Mesothelial cell of epicardium (in vitro differentiated cells): ENCODE data around the gene BRINP1. TPM values are rescaled to one million over a fixed set of nuclear protein-coding genes. Genes with fewer than 3 reads are reported as not detected.

Experiments
- DNase-seq, 2 experiments: peaks; one replicate each; pipeline ENCODE4 v3.0.0; 2021; ENCODE audit warnings: low spot score in 2 of 2; ENCODE audit not compliant: unreplicated experiment in 2 of 2
- H3K27ac Mint-ChIP-seq: 2 replicates; pipeline ENCODE4 v1.8.0; 2021; ENCODE audit warnings: mixed read lengths
- H3K27me3 Mint-ChIP-seq: 2 replicates; pipeline ENCODE4 v1.8.0; 2021; ENCODE audit warnings: low read depth, mixed read lengths
- H3K36me3 Mint-ChIP-seq: 2 replicates; pipeline ENCODE4 v1.8.0; 2021; ENCODE audit warnings: mixed read lengths
- H3K4me1 Mint-ChIP-seq: 2 replicates; pipeline ENCODE4 v1.8.0; 2021; ENCODE audit warnings: mixed read lengths
- H3K4me3 Mint-ChIP-seq: 2 replicates; pipeline ENCODE4 v1.8.0; 2021; ENCODE audit warnings: mild to moderate bottlenecking, moderate library complexity, mixed read lengths
- H3K9me3 Mint-ChIP-seq: 2 replicates; pipeline ENCODE4 v1.8.0; 2021; ENCODE audit warnings: mixed read lengths
- total RNA-seq: library from RNA; stranded (reverse); gene quantifications from 3 replicates; pipeline ENCODE4 v1.2.1, GENCODE V29; 2021
- TF ChIP-seq, protein P1 (sequence below): fragments of 200-600 bp; sonication (generic); IDR thresholded peaks from one replicate; pipeline ENCODE4 v1.5.0; 2021; ENCODE audit warnings: antibody characterized with exemption; ENCODE audit not compliant: unreplicated experiment

BRINP1 gene
- total RNA-seq, 1 donor from 2014 or later: 13.2 TPM

DNA sequence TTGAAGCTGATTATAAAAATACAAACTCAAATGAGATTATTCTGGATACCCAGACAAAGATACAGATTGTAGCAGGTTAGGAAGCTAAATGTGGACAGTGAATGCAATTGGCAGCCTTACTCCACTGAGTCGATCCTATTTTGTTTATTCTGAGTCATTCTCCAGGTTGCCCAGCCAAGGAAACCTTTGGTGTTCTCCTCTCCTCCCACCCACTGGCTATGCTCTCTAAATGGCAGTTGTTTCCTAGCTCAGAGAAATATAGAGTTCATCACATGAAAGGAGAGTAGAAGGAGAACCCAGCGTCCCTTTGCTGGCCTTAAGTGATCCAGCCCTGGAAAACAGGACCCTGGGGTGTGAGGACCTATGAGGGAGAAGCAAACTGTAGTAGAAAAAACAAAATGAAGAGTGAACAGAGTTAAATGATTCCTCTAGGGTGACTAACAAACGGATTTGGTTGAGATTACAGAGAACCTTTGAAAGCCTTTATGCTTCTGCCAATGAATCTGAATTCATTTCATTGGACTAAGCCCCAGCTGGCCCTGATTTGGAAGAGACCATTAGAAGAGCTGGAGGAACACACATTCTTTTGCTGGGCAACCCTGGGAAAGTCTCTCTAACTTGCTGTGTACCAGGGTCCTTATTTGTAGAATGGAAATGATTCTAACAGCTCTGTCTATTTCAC lies 95.1 kb downstream of the BRINP1 start:
- no peak for DNase-seq
- Mint-ChIP-seq H3K27ac (no peak overlapping the region), H3K9me3 (no peaks in the 10 kb centered on the region), H3K4me3 (no peak overlapping the region), H3K27me3 (peaks cover 26% of the 10 kb centered on the region), H3K36me3 (no peaks in the 10 kb centered on the region), H3K4me1 (peaks cover 7% of the 10 kb centered on the region)
- TF ChIP-seq, protein P1, sequence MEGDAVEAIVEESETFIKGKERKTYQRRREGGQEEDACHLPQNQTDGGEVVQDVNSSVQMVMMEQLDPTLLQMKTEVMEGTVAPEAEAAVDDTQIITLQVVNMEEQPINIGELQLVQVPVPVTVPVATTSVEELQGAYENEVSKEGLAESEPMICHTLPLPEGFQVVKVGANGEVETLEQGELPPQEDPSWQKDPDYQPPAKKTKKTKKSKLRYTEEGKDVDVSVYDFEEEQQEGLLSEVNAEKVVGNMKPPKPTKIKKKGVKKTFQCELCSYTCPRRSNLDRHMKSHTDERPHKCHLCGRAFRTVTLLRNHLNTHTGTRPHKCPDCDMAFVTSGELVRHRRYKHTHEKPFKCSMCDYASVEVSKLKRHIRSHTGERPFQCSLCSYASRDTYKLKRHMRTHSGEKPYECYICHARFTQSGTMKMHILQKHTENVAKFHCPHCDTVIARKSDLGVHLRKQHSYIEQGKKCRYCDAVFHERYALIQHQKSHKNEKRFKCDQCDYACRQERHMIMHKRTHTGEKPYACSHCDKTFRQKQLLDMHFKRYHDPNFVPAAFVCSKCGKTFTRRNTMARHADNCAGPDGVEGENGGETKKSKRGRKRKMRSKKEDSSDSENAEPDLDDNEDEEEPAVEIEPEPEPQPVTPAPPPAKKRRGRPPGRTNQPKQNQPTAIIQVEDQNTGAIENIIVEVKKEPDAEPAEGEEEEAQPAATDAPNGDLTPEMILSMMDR: no peak

- no peaks in the 10 kb centered on the region for H3K36me3 Mint-ChIP-seq
- H3K27ac Mint-ChIP-seq: no peak overlapping the region
- no peak for DNase-seq
- TF ChIP-seq, protein P1: no peak
- no peak overlapping the region for H3K4me3 Mint-ChIP-seq
- peaks cover 26% of the 10 kb centered on the region for H3K27me3 Mint-ChIP-seq
- H3K4me1 Mint-ChIP-seq: peaks cover 8% of the 10 kb centered on the region
- no peaks in the 10 kb centered on the region for H3K9me3 Mint-ChIP-seq
These were observed 95.8 kb downstream of the BRINP1 start for GRCh38 chr9:119273325-119273904.

DNA sequence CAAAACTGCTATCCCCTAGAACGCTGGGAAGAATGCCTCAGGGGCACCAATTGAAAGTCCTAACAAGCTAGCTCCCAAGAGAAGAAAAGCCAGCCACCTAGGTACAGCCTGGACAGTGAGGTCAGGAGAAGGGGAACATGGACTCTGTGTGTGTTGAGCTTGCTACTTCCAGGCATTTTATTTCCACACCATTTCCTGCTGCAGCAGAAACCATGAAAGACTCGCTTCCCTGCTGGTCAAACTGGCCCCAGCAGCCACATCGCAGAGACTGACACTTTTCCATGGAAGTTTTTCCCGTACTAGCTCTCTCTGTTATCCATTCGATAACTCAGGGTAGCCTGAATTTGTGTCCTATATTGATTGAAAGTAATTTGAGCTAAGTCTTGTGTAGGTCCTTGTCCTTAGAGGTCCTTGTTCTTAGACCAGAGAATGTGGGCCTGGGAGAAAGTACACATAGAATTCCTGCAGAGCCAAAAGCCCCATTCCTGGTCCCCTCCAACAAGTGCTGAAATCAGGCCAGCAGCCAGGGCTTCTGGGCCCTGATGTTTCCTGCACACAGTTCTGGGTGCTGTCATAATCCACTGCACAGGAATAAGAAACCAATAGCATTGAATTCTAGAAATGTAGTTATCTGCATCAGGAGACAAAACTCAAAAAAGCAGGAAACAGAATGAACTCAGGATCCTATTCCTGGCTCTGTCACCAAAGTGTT lies 96.6 kb downstream of the BRINP1 start:
- Mint-ChIP-seq H3K36me3 (no peaks in the 10 kb centered on the region), H3K27ac (no peak overlapping the region)

DNA sequence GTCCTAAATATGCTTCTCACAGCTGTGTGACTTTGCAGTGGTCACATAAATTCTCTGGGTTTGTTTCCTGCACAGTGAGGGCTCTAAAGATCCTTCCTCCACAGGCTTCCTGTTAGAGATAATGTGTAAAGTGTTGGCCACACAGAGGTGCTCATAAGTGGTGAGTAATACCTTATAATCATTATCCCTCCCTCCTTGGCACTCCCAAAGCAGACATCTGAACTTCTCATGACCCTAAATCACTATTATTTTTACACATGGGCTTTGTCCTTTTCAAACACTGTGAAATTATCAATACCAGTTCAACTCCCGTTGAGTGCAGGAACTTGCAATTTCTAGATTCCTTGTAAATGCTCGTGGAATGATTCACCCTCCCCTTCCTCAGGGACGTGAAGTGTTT lies 100.2 kb downstream of the BRINP1 start:
- no peak for DNase-seq
- Mint-ChIP-seq H3K4me3 (no peak overlapping the region), H3K27me3 (peaks cover 6% of the 10 kb centered on the region), H3K9me3 (no peaks in the 10 kb centered on the region), H3K4me1 (peaks cover 4% of the 10 kb centered on the region), H3K27ac (no peak overlapping the region), H3K36me3 (no peaks in the 10 kb centered on the region)
- TF ChIP-seq, protein P1: no peak

More for the DNA sequence above, 96.6 kb downstream of the BRINP1 start:
- no peak for DNase-seq
- Mint-ChIP-seq H3K4me1 (peaks cover 4% of the 10 kb centered on the region), H3K9me3 (no peaks in the 10 kb centered on the region), H3K27me3 (peaks cover 21% of the 10 kb centered on the region), H3K4me3 (no peak overlapping the region)
- TF ChIP-seq, protein P1: no peak

DNA sequence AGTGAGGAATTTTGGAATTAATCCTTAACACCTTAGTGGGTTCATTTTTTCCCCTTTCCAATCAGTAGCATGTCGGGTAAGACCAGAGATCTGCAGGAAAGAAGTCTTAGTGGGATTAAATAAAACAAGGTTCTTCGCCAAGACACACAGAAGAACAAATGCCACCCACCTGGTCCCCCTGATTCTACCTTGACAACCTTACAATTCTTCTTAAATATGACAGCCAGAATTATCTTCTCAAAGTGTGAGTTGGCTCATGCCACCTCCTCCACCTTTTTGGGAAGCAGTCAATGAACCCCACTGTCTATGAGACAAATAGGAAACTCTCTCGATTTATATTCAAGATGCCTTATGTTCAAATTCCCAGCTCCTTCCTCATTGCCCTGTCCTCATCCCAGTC lies 105.1 kb downstream of the BRINP1 start:
- H3K27me3 Mint-ChIP-seq: peaks cover 3% of the 10 kb centered on the region

More for the DNA sequence above, 105.1 kb downstream of the BRINP1 start:
- H3K36me3 Mint-ChIP-seq: no peaks in the 10 kb centered on the region
- no peak overlapping the region for H3K4me3 Mint-ChIP-seq
- no peaks in the 10 kb centered on the region for H3K9me3 Mint-ChIP-seq
- no peak overlapping the region for H3K27ac Mint-ChIP-seq
- no peak for DNase-seq
- TF ChIP-seq, protein P1: no peak
- H3K4me1 Mint-ChIP-seq: peaks cover 2% of the 10 kb centered on the region
